Heart right ventricle (tissue), 16 donors: ENCODE measurements around the gene WDR35. TPM values are rescaled to one million over a fixed set of nuclear protein-coding genes. Genes with fewer than 3 reads are reported as not detected.

Experiments used
- ATAC-seq, 8 donors: fragments of 200-7000 bp; cut with Tn5 transposase; one replicate each; pipeline ENCODE4 v1.9.1; 2020; ENCODE audit warnings: mild to moderate bottlenecking in 8 of 8, moderate library complexity in 8 of 8, moderate number of reproducible peaks in 1 of 8
- DNase-seq, 2 donors: peaks; one replicate each; pipeline ENCODE4 v3.0.0-alpha.2; 2020
- H3K27ac ChIP-seq, 10 donors: fragments of 200-600 bp; sonication (generic) in 2 of 10; one replicate each; pipeline versions ENCODE4 v1.5.0 to v1.8.0; 2020 to 2022; ENCODE audit warnings: mild to moderate bottlenecking in 3 of 10
- H3K27me3 ChIP-seq, 7 donors: fragments of 200-600 bp; one replicate each; pipeline ENCODE4 v1.8.0; 2021 to 2022; ENCODE audit warnings: mild to moderate bottlenecking in 2 of 7
- H3K36me3 ChIP-seq, 9 donors: fragments of 200-600 bp; sonication (generic) in 1 of 9; one replicate each; pipeline versions ENCODE4 v1.5.0 to v1.8.0; 2020 to 2022; ENCODE audit warnings: mild to moderate bottlenecking in 2 of 9
- H3K4me1 ChIP-seq, 9 donors: fragments of 200-600 bp; sonication (generic) in 1 of 9; one replicate each; pipeline versions ENCODE4 v1.5.0 to v1.8.0; 2020 to 2022; ENCODE audit warnings: mild to moderate bottlenecking in 4 of 9
- H3K4me3 ChIP-seq, 10 donors: fragments of 200-600 bp; sonication (generic) in 2 of 10; one replicate each; pipeline versions ENCODE4 v1.5.0 to v1.8.0; 2020 to 2022; ENCODE audit warnings: mild to moderate bottlenecking in 7 of 10, moderate library complexity in 2 of 10
- H3K9me3 ChIP-seq, 11 donors: fragments of 200-600 bp in 10 of 11; sonication (generic) in 2 of 11; one replicate each; pipeline versions ENCODE4 v1.5.0 to v1.8.0; 2013 to 2022; ENCODE audit warnings: mild to moderate bottlenecking in 2 of 11, control low read depth in 1 of 11, moderate library complexity in 1 of 11
- WGBS, 2 donors: extraction: QIAGEN DNeasy Blood & Tissue Kit; methylation state at CpG; one replicate each; pipeline ENCODE4 v1.1.7; 2013; ENCODE audit warnings: inconsistent platforms in 1 of 2; 5-methylcytosine and 5-hydroxymethylcytosine counted together
- intact Hi-C, 10 donors: fragments of 100-400 bp; cut with DNase I; formaldehyde crosslinking; loops; one replicate each; pipeline versions ENCODE4 v1.11.1 to v1.14.2; 2022
- polyA plus RNA-seq, 2 donors: library from polyadenylated mRNA; stranded (reverse); fragments of 200-250 nt; gene quantifications; one replicate each; pipeline ENCODE4 v1.2.3, GENCODE V29; 2013
- total RNA-seq, 10 donors: library from RNA; stranded (reverse); fragmentation: NEBNext Ultra II Directional in 3 of 10; extraction: Animal tissue kit (Norgen Biotek cat#: 25700) in 3 of 10; gene quantifications; one replicate each; pipeline versions ENCODE4 v1.2.1 to v1.2.4, GENCODE V29; 2021 to 2023
- TF ChIP-seq, protein P1 (sequence below), 9 donors: fragments of 200-600 bp; sonication (generic) in 2 of 9; IDR thresholded peaks; one replicate each; pipeline versions ENCODE4 v1.5.0 to v1.8.0; 2021 to 2022; ENCODE audit warnings: antibody characterized with exemption in 9 of 9, mild to moderate bottlenecking in 5 of 9, moderate library complexity in 1 of 9
- donor health status: Arrhythmogenic right ventricular cardiomyopathy.
- donor health status: ischemic (EF 13 %, LVEDD 7.1; RV severe dilation, severe dysfunction).
- donor health status: healthy with polysubstance abuse.
- donor health status: DM: no; HTN: yes; CAD: no.
- donor health status: DM: no; HTN: no; CAD: no.
- donor health status: ischemic (EF 25% LVEDD 6.9; RV normal size, moderate dysfunction).
- donor health status: ischemic (EF 25% LVEDD 5.7; RV mildly dilated, moderate dysfunction).
- donor health status: healthy.
- donor health status: DM: yes; HTN: yes; CAD: no.
- donor health status: Ischemic cardiomyopathy.
- donor health status: ischemic (EF 35%, LVEDD 5.7; RV mildly dilated, moderate dysfunction).
- donor health status: nonischemic (EF 11% LVEDD 7.7; RV severe dilation, severe dysfunction).
- donor health status: DM: yes; HTN: yes; CAD: no.
- donor health status: PGD.
- donor health status: ischemic (EF 29% LVEDD 5.4; RV normal size, mild dysfunction).
- donor health status: nonischemic (EF 23%, LVEDD 6.1; RV moderate dilation, normal function).

The WDR35 gene
- total and polyA plus RNA-seq, 12 donors, result 2.3 to 8.3 (median 5.4) TPM

DNA sequence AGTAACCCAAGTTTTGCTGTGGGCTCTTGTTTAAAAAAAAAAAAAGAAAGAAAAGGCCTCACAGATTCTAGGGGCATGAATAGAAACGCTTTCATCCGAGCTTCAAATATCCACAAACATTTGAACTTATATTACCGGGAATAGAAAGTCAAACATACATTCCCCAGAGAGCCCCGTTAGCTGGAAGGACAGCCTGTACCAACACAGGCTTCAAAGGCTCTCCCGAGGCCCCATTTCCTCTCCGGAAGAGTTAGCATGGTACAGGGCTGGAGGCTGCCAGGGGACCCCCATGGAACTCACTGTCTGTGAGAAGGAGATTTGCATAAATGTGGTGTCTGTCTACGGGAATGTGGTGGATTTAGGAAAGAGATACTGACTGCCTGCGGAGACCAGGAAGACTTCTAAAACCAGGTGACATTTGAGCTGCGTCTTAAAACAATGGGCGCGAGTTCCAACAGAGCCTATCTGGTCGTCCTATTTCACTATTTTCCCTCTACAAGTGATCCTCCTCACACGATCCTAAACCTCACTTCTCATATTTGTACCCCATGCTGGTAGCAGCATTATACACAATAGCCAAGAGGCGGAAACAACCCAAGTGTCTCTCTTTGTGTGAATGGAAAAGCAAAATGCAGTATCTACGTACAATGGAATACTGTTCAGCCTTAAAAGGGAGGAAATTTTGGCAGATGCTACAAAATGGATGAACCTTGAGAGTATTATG lies 23.4 kb upstream of the WDR35 start:
- peak overlapping the region in 3 of 10 donors; percentile 8 to 53 (median 41) for H3K27ac ChIP-seq
- TF ChIP-seq, protein P1, sequence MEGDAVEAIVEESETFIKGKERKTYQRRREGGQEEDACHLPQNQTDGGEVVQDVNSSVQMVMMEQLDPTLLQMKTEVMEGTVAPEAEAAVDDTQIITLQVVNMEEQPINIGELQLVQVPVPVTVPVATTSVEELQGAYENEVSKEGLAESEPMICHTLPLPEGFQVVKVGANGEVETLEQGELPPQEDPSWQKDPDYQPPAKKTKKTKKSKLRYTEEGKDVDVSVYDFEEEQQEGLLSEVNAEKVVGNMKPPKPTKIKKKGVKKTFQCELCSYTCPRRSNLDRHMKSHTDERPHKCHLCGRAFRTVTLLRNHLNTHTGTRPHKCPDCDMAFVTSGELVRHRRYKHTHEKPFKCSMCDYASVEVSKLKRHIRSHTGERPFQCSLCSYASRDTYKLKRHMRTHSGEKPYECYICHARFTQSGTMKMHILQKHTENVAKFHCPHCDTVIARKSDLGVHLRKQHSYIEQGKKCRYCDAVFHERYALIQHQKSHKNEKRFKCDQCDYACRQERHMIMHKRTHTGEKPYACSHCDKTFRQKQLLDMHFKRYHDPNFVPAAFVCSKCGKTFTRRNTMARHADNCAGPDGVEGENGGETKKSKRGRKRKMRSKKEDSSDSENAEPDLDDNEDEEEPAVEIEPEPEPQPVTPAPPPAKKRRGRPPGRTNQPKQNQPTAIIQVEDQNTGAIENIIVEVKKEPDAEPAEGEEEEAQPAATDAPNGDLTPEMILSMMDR (IDR thresholded peaks at IDR 0.05), result no peak
- ATAC-seq (peak in 4 of 8 donors; percentile 21 to 74 (median 33)), DNase-seq (no peak)
- peaks cover 0 to 55% (median 21%) of the 10 kb centered on the region in 7 donors for H3K27me3 ChIP-seq
- intact Hi-C loops, result loop anchor here in 1 of 10 donors (5.0 kb wide), 1 partner anchor 56 kb away; no protein-coding TSS in a partner anchor
- 54 to 58% methylated on average over 15 of the region's 15 CpGs for WGBS, 2 donors
- peaks cover 3 to 16% (median 11%) of the 10 kb centered on the region in 9 donors for H3K4me1 ChIP-seq
- peaks cover 0 to 9% (median 0%) of the 10 kb centered on the region in 11 donors for H3K9me3 ChIP-seq
- H3K36me3 ChIP-seq, result no peaks in the 10 kb centered on the region
- peak overlapping the region in 9 of 10 donors; percentile 52 to 69 (median 62) for H3K4me3 ChIP-seq

DNA sequence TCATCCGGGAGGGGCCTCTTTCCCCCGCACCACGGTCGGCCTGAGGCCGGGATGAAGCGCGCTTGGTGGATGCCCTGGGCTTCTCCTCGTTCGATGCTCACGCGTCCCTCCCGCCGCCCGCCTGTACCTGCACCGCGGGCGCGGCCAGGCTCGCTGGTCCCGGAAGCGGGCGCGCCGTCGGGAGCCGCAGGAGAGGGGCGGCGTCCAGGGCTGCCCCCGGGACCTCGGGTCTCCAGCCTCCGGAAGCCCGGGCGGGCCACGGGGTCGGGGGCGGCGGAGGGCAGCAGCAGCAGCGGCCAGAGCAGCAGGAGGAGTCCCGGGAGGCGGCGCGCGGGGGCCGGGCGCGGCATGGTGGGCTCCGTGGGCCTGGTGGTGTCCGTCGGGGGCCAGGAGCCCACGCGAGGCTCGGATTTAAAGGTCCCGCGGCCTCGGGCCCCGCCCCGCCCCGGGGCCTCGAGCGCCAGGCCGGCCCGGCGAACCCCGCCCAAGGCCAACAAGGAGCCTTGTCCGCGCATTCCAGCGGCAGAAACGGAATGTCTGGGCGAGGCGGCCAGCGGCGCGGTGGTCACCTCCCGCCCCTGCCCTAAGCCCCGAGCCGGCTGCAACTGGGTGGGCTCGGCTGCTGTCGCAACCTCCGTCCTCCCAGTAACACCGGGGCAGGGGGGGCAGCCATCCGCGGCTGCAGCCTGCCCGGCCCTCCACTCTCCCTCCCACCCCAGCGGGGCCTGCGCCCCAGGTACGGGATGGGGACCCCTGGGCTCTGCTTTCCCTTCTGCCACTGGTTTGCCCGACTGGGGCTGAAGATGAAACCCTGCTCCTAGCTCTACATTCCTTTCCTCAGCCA lies 22.6 kb upstream of the WDR35 start, which contains the start of gene MATN3:
MATN3 (minus strand) TSS at position 387 of the 844 bp plus-strand sequence; CDS start at position 350, 37 bp downstream.
- peak in 1 of 2 donors; percentile 49 for DNase-seq
- H3K4me1 ChIP-seq, result peaks cover 3 to 16% (median 11%) of the 10 kb centered on the region in 9 donors
- intact Hi-C loops, result loop anchor here in 1 of 10 donors (5.0 kb wide), 1 partner anchor 55 kb away; no protein-coding TSS in a partner anchor
- H3K36me3 ChIP-seq, result no peaks in the 10 kb centered on the region
- ATAC-seq, result peak; percentile 49 to 85 (median 74)
- H3K27ac ChIP-seq, result peak within 1 kb of the TSS in 4 of 10 donors; percentile 8 to 53 (median 38)
- peaks cover 0 to 9% (median 0%) of the 10 kb centered on the region in 11 donors for H3K9me3 ChIP-seq
- peak within 1 kb of the TSS in 9 of 10 donors; percentile 52 to 69 (median 62) for H3K4me3 ChIP-seq
- H3K27me3 ChIP-seq, result peaks cover 0 to 60% (median 21%) of the 10 kb centered on the region in 7 donors
- TF ChIP-seq, protein P1 (IDR thresholded peaks at IDR 0.05), result no peak
- WGBS, 2 donors, result 1 to 2% methylated on average over 74 to 87 of the region's 87 CpGs

DNA sequence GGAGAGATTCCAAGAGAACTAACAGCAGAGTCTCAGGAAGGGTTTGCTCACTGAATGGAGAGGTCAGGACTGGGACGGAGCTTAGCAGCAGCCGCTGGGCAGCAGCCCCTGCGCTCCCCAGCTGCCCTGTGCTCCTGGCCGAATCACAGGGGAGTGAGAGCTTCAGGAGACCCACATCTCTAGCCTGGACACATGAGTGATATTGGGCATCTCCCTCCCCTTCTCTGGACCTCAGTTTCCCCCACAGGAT lies 22.1 kb upstream of the WDR35 start:
- TF ChIP-seq, protein P1 (IDR thresholded peaks at IDR 0.05), result no peak
- DNase-seq (no peak), ATAC-seq (peak in 2 of 8 donors; percentile 7 to 14)
- Histone ChIP-seq H3K36me3 (no peaks in the 10 kb centered on the region), H3K9me3 (peaks cover 0 to 9% (median 0%) of the 10 kb centered on the region in 11 donors), H3K4me3 (peak overlapping the region in 9 of 10 donors; percentile 52 to 69 (median 62)), H3K27me3 (peaks cover 0 to 60% (median 22%) of the 10 kb centered on the region in 7 donors), H3K4me1 (peaks cover 3 to 16% (median 11%) of the 10 kb centered on the region in 9 donors), H3K27ac (no peak overlapping the region)
- WGBS, 2 donors, result 34 to 51% methylated on average over 4 of the region's 4 CpGs
- intact Hi-C loops, result loop anchor here in 1 of 10 donors (5.0 kb wide), 1 partner anchor 55 kb away; no protein-coding TSS in a partner anchor
